ENCODE measurements around the gene RAB13. TPM values are rescaled to one million over a fixed set of nuclear protein-coding genes. Genes with fewer than 3 reads are reported as not detected.
A peak's percentile ranks its signal among the peaks of the same experiment; 100 is the strongest.

The RAB13 gene
- total and polyA plus RNA-seq, 2 of the 13 experiments (the other 11 are each of a cell fraction or from before 2014, with no cell fraction given) = 15.9 to 24.7 TPM

GRCh38 chr1:153945131-153945794, 40.9 kb downstream of the RAB13 start (continued):
- TF ChIP-seq IRF9 (CRISPR knock-in tag; IDR thresholded peaks at IDR 0.05; ENCODE audit: borderline replicate concordance) = no peak
- TF ChIP-seq GFI1 (CRISPR knock-in tag; IDR thresholded peaks at IDR 0.05; ENCODE audit: borderline replicate concordance) = no peak
- no peak for TF ChIP-seq HDAC1 (CRISPR knock-in tag; IDR thresholded peaks at IDR 0.05)
- TF ChIP-seq PBX3 (CRISPR knock-in tag; IDR thresholded peaks at IDR 0.05; ENCODE audit: borderline replicate concordance) = no peak
- no peak for TF ChIP-seq ZNF687 (CRISPR knock-in tag; IDR thresholded peaks at IDR 0.05)
- no peak for TF ChIP-seq ZBTB14 (CRISPR knock-in tag; IDR thresholded peaks at IDR 0.05)
- TF ChIP-seq THYN1 (CRISPR knock-in tag; IDR thresholded peaks at IDR 0.05; ENCODE audit: borderline replicate concordance, low read depth) = no peak
- TF ChIP-seq ZNF580 (CRISPR knock-in tag; IDR thresholded peaks at IDR 0.05; ENCODE audit: borderline replicate concordance, low read depth) = no peak
- no peak for TF ChIP-seq ZNF607 (CRISPR knock-in tag; IDR thresholded peaks at IDR 0.05; ENCODE audit: borderline replicate concordance)
- TF ChIP-seq ZNF407 (CRISPR knock-in tag; IDR thresholded peaks at IDR 0.05; ENCODE audit: not compliant biosample characterization) = peak; percentile 44
- no peak for TF ChIP-seq PCBP1 (IDR thresholded peaks at IDR 0.05; ENCODE audit: borderline replicate concordance, low read depth, low read length)
